H9 (cell line): ENCODE data around the gene STRADA. TPM values are rescaled to one million over a fixed set of nuclear protein-coding genes. Genes with fewer than 3 reads are reported as not detected.

Experiments used
- DNase-seq: peaks from one replicate; pipeline ENCODE4 v3.0.0-alpha.2; 2017
- H2AFZ ChIP-seq: one replicate; pipeline ENCODE4 v1.6.1; 2013; ENCODE audit warnings: mild to moderate bottlenecking, low read length, control low read depth, moderate library complexity
- H2AK5ac ChIP-seq: 2 replicates; pipeline ENCODE4 v1.6.1; 2013; ENCODE audit warnings: low read length, control low read depth, mixed read lengths; ENCODE audit not compliant: insufficient read length
- H2BK120ac ChIP-seq: one replicate; pipeline ENCODE4 v1.6.1; 2013; ENCODE audit warnings: low read depth, mild to moderate bottlenecking, low read length, control low read depth, inconsistent platforms; ENCODE audit not compliant: poor library complexity, severe bottlenecking
- H2BK12ac ChIP-seq: 2 replicates; pipeline ENCODE4 v1.6.1; 2013; ENCODE audit warnings: low read length, control low read depth, mixed read lengths, low read depth; ENCODE audit not compliant: insufficient read length
- H2BK15ac ChIP-seq: 2 replicates; pipeline ENCODE4 v1.6.1; 2013; ENCODE audit warnings: low read depth, low read length, control low read depth
- H2BK20ac ChIP-seq: one replicate; pipeline ENCODE4 v1.6.1; 2013; ENCODE audit warnings: low read depth, mild to moderate bottlenecking, low read length, control low read depth, inconsistent platforms; ENCODE audit not compliant: poor library complexity, severe bottlenecking
- H2BK5ac ChIP-seq: 2 replicates; pipeline ENCODE4 v1.6.1; 2013; ENCODE audit warnings: low read length, control low read depth, mixed read lengths; ENCODE audit not compliant: insufficient read length
- H3K14ac ChIP-seq: 2 replicates; pipeline ENCODE4 v1.6.1; 2013; ENCODE audit warnings: low read length, control low read depth; ENCODE audit not compliant: insufficient read depth
- H3K18ac ChIP-seq: 2 replicates; pipeline ENCODE4 v1.6.1; 2013; ENCODE audit warnings: low read depth, mild to moderate bottlenecking, mixed read lengths, low read length, control low read depth; ENCODE audit not compliant: insufficient read length
- H3K23ac ChIP-seq: 2 replicates; pipeline ENCODE4 v1.6.1; 2013; ENCODE audit warnings: low read length, control low read depth, mixed read lengths, low read depth; ENCODE audit not compliant: insufficient read length
- H3K23me2 ChIP-seq: 2 replicates; pipeline ENCODE4 v1.6.1; 2013; ENCODE audit warnings: low read depth, mild to moderate bottlenecking, mixed read lengths, low read length, control low read depth; ENCODE audit not compliant: insufficient read length, poor library complexity, severe bottlenecking
- H3K27ac ChIP-seq: 2 replicates; pipeline ENCODE4 v1.5.1; 2013; ENCODE audit warnings: low read length, control low read depth, mixed read lengths, low read depth; ENCODE audit not compliant: insufficient read length
- H3K27me3 ChIP-seq: 2 replicates; pipeline ENCODE4 v1.6.1; 2013; ENCODE audit warnings: low read length, control low read depth, inconsistent platforms; ENCODE audit not compliant: insufficient read depth
- H3K4ac ChIP-seq: 2 replicates; pipeline ENCODE4 v1.6.1; 2013; ENCODE audit warnings: low read depth, mild to moderate bottlenecking, control low read depth, inconsistent platforms, low read length, moderate library complexity
- H3K4me1 ChIP-seq: 2 replicates; pipeline ENCODE4 v1.6.1; 2013; ENCODE audit warnings: low read length, control low read depth, inconsistent platforms; ENCODE audit not compliant: insufficient read depth
- H3K4me2 ChIP-seq: 2 replicates; pipeline ENCODE4 v1.6.1; 2013; ENCODE audit warnings: low read length, control low read depth, mixed read lengths; ENCODE audit not compliant: insufficient read length, insufficient read depth
- H3K56ac ChIP-seq: 2 replicates; pipeline ENCODE4 v1.6.1; 2013; ENCODE audit warnings: low read depth, mild to moderate bottlenecking, mixed read lengths, low read length, control low read depth; ENCODE audit not compliant: insufficient read length
- H3K79me1 ChIP-seq: 2 replicates; pipeline ENCODE4 v1.6.1; 2013; ENCODE audit warnings: low read depth, mild to moderate bottlenecking, moderate library complexity, low read length, control low read depth, inconsistent platforms; ENCODE audit not compliant: insufficient read depth, poor library complexity, severe bottlenecking
- H3K79me2 ChIP-seq: 2 replicates; pipeline ENCODE4 v1.6.1; 2013; ENCODE audit warnings: low read length, control low read depth, inconsistent platforms; ENCODE audit not compliant: insufficient read depth
- H3K9ac ChIP-seq: 2 replicates; pipeline ENCODE4 v1.6.1; 2013; ENCODE audit warnings: low read length, control low read depth, mixed read lengths; ENCODE audit not compliant: insufficient read length; ENCODE audit errors: extremely low read depth
- H3K9me3 ChIP-seq: one replicate; pipeline ENCODE4 v1.6.1; 2013; ENCODE audit warnings: low read depth, low read length, inconsistent platforms; ENCODE audit not compliant: control insufficient read depth
- H3T11ph ChIP-seq: one replicate; pipeline ENCODE4 v1.6.1; 2013; ENCODE audit warnings: mild to moderate bottlenecking, low read length, control low read depth, inconsistent platforms
- H4K20me1 ChIP-seq: one replicate; pipeline ENCODE4 v1.6.1; 2013; ENCODE audit not compliant: control insufficient read depth, insufficient read length, insufficient read depth
- H4K5ac ChIP-seq: 2 replicates; pipeline ENCODE4 v1.6.1; 2013; ENCODE audit warnings: low read depth, mild to moderate bottlenecking, mixed read lengths, low read length, control low read depth; ENCODE audit not compliant: insufficient read length
- H4K8ac ChIP-seq: replicated peaks from 2 replicates; pipeline ENCODE4 v1.6.1; 2013; ENCODE audit warnings: low read length, control low read depth, mixed read lengths, low read depth; ENCODE audit not compliant: insufficient read length
- H4K91ac ChIP-seq: 2 replicates; pipeline ENCODE4 v1.6.1; 2013; ENCODE audit warnings: low read depth, mild to moderate bottlenecking, moderate library complexity, mixed read lengths, low read length, control low read depth; ENCODE audit not compliant: insufficient read length
- H3K27ac Mint-ChIP-seq, 3 experiments: 2 replicates in 2 of 3; 3 replicates in 1 of 3; pipeline ENCODE4 v1.8.0; 2020 to 2021; ENCODE audit warnings: mixed read lengths in 3 of 3, mild to moderate bottlenecking in 1 of 3, moderate library complexity in 1 of 3
- H3K27me3 Mint-ChIP-seq: 2 replicates; pipeline ENCODE4 v1.8.0; 2021; ENCODE audit warnings: low read depth, mild to moderate bottlenecking, moderate library complexity, mixed read lengths
- H3K36me3 Mint-ChIP-seq, 3 experiments: 2 replicates in 2 of 3; 3 replicates in 1 of 3; pipeline ENCODE4 v1.8.0; 2020 to 2021; ENCODE audit warnings: low read depth in 3 of 3, mixed read lengths in 3 of 3; ENCODE audit not compliant: insufficient read depth in 1 of 3
- H3K4me1 Mint-ChIP-seq, 2 experiments: 2 replicates each; pipeline ENCODE4 v1.8.0; 2020; ENCODE audit warnings: mixed read lengths in 2 of 2
- H3K4me3 Mint-ChIP-seq, 2 experiments: 2 replicates in 1 of 2; 3 replicates in 1 of 2; pipeline ENCODE4 v1.8.0; 2020 to 2021; ENCODE audit warnings: mild to moderate bottlenecking in 2 of 2, mixed read lengths in 2 of 2, moderate library complexity in 1 of 2
- H3K9me3 Mint-ChIP-seq, 2 experiments: 2 replicates in 1 of 2; 3 replicates in 1 of 2; pipeline ENCODE4 v1.8.0; 2020; ENCODE audit warnings: mild to moderate bottlenecking in 2 of 2, mixed read lengths in 2 of 2, moderate library complexity in 1 of 2
- WGBS: extraction: QIAGEN DNeasy Blood & Tissue Kit; methylation state at CpG from one replicate; pipeline ENCODE4 v1.1.7; 2013; ENCODE audit warnings: missing lambda C conversion rate, low lambda C conversion rate, mixed read lengths; ENCODE audit not compliant: insufficient read length; ENCODE audit errors: extremely low coverage; 5-methylcytosine and 5-hydroxymethylcytosine counted together
- total RNA-seq: library from RNA; stranded (reverse); gene quantifications from 2 replicates; pipeline ENCODE4 v1.2.1, GENCODE V29; 2021
- TF ChIP-seq, protein P1 (sequence below): fragments of 200-600 bp; sonication (generic); conservative IDR thresholded peaks from 3 replicates; pipeline ENCODE4 v1.8.0; 2021; ENCODE audit warnings: antibody characterized with exemption, mild to moderate bottlenecking

Gene STRADA
- total RNA-seq, 1 experiment from 2014 or later, result 35.0 TPM

DNA sequence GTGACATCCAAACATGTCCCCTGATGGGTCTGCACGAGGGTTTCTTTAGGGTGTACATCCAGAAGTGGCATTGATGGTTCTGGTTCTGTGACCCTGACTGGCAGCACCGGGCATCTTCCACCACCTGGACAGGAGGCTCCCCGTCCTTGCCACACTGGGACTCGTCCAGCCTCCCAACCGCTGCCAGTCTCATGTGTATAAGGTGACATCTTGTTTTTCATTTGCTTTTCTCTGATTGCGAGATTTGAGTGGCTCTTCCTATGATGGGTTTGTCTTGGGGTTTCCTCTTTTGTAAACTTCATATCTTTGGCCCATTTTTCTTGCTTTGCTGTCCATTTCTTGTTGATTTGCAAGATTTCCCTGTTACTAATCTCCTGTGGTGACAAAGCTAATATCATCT lies 32.5 kb downstream of the STRADA start:
- Histone ChIP-seq H3K4me2 (no peak overlapping the region), H3K79me1 (no peaks in the 10 kb centered on the region), H3K79me2 (no peaks in the 10 kb centered on the region), H3K27ac (no peak overlapping the region), H3K4me1 (no peaks in the 10 kb centered on the region), H3K9ac (no peak overlapping the region), H2AFZ (no peak overlapping the region), H3K27me3 (no peaks in the 10 kb centered on the region), H3K4ac (no peak overlapping the region), H3K9me3 (no peaks in the 10 kb centered on the region), H3K18ac (no peak overlapping the region), H2BK5ac (no peak overlapping the region), H2BK20ac (no peak overlapping the region), H4K8ac (no peak overlapping the region), H3K23ac (no peak overlapping the region), H3K14ac (no peak overlapping the region), H2AK5ac (no peak overlapping the region), H2BK15ac (no peak overlapping the region), H3K56ac (no peak overlapping the region), H2BK120ac (no peak overlapping the region), H2BK12ac (no peak overlapping the region), H3T11ph (no peak overlapping the region), H4K5ac (no peak overlapping the region), H3K23me2 (no peaks in the 10 kb centered on the region), H4K91ac (no peak overlapping the region), H4K20me1 (no peaks in the 10 kb centered on the region)
- TF ChIP-seq, protein P1, sequence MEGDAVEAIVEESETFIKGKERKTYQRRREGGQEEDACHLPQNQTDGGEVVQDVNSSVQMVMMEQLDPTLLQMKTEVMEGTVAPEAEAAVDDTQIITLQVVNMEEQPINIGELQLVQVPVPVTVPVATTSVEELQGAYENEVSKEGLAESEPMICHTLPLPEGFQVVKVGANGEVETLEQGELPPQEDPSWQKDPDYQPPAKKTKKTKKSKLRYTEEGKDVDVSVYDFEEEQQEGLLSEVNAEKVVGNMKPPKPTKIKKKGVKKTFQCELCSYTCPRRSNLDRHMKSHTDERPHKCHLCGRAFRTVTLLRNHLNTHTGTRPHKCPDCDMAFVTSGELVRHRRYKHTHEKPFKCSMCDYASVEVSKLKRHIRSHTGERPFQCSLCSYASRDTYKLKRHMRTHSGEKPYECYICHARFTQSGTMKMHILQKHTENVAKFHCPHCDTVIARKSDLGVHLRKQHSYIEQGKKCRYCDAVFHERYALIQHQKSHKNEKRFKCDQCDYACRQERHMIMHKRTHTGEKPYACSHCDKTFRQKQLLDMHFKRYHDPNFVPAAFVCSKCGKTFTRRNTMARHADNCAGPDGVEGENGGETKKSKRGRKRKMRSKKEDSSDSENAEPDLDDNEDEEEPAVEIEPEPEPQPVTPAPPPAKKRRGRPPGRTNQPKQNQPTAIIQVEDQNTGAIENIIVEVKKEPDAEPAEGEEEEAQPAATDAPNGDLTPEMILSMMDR, result no peak
- Mint-ChIP-seq H3K4me3 (no peak overlapping the region), H3K27ac (no peak overlapping the region; a peak in 1 of 7 replicates), H3K27me3 (no peaks in the 10 kb centered on the region), H3K36me3 (peaks cover 9 to 56% (median 47%) of the 10 kb centered on the region in 3 experiments; a peak in 6 of 7 replicates), H3K4me1 (no peaks in the 10 kb centered on the region), H3K9me3 (no peaks in the 10 kb centered on the region)
- no CpG with 5 or more reads among the region's 6 CpGs for WGBS
- no peak for DNase-seq
